CD4-positive, alpha-beta T cell (primary cell): ENCODE data around the gene CIDEB. TPM values are rescaled to one million over a fixed set of nuclear protein-coding genes. Genes with fewer than 3 reads are reported as not detected.

ENCODE experiments used
- ATAC-seq: fragments of 200-7000 bp; cut with Tn5 transposase; one replicate; pipeline ENCODE4 v1.10.0; 2022; ENCODE audit warnings: mild to moderate bottlenecking; ENCODE audit not compliant: poor library complexity
- CTCF ChIA-PET: fragments of 350-600 bp; sonication (Branson Sonifier 250); formaldehyde crosslinking; loops from one replicate; lab custom pipeline; 2021; ENCODE audit warnings: antibody characterized with exemption, inconsistent platforms; lab: Charles Lee
- POLR2A ChIA-PET: fragments of 350-600 bp; sonication (Branson Sonifier 250); formaldehyde crosslinking; loops from one replicate; lab custom pipeline; 2021; ENCODE audit warnings: antibody characterized with exemption, inconsistent platforms; lab: Charles Lee
- DNase-seq, 14 experiments: peaks; one replicate each; pipeline ENCODE4 v3.0.0-alpha.2; 2013 to 2020; ENCODE audit warnings: mixed read lengths in 2 of 14
- H3K27ac ChIP-seq, 2 donors: one replicate each; pipeline versions ENCODE4 v1.5.1 to v1.7.0; 2013; ENCODE audit warnings: low read length in 2 of 2, low read depth in 1 of 2, mild to moderate bottlenecking in 1 of 2
- H3K27me3 ChIP-seq, 2 experiments: 1 replicate in 1 of 2; 2 replicates in 1 of 2; pipeline versions ENCODE4 v1.6.1 to v1.7.0; 2013; ENCODE audit warnings: low read length in 2 of 2, control low read depth in 1 of 2, mild to moderate bottlenecking in 1 of 2, moderate library complexity in 1 of 2; ENCODE audit not compliant: insufficient read depth in 2 of 2, control insufficient read depth in 1 of 2
- H3K36me3 ChIP-seq: one replicate; pipeline ENCODE4 v1.6.1; 2013; ENCODE audit warnings: low read length, control low read depth; ENCODE audit not compliant: insufficient read depth
- H3K4me1 ChIP-seq: one replicate; pipeline ENCODE4 v1.6.1; 2013; ENCODE audit warnings: low read length, control low read depth; ENCODE audit not compliant: insufficient read depth
- H3K4me3 ChIP-seq: one replicate; pipeline ENCODE4 v1.5.1; 2013; ENCODE audit warnings: mild to moderate bottlenecking, low read length, moderate library complexity
- H3K9me3 ChIP-seq, 2 experiments: 1 replicate in 1 of 2; 2 replicates in 1 of 2; pipeline versions ENCODE4 v1.6.1 to v1.7.0; 2013; ENCODE audit warnings: low read length in 2 of 2, mild to moderate bottlenecking in 2 of 2, control low read depth in 1 of 2, moderate library complexity in 1 of 2; ENCODE audit not compliant: control insufficient read depth in 1 of 2, insufficient read depth in 1 of 2
- H3K27ac Mint-ChIP-seq: one replicate; pipeline ENCODE4 v1.8.0; 2020; ENCODE audit warnings: mixed read lengths
- H3K27me3 Mint-ChIP-seq: one replicate; pipeline ENCODE4 v1.8.0; 2021; ENCODE audit warnings: mixed read lengths
- H3K36me3 Mint-ChIP-seq: one replicate; pipeline ENCODE4 v1.8.0; 2021; ENCODE audit warnings: low read depth, mixed read lengths
- H3K4me1 Mint-ChIP-seq: one replicate; pipeline ENCODE4 v1.8.0; 2021; ENCODE audit warnings: low read depth, mixed read lengths
- H3K4me3 Mint-ChIP-seq: one replicate; pipeline ENCODE4 v1.8.0; 2020; ENCODE audit warnings: mild to moderate bottlenecking, mixed read lengths
- H3K9me3 Mint-ChIP-seq: one replicate; pipeline ENCODE4 v1.8.0; 2020; ENCODE audit warnings: mixed read lengths
- CTCF ChIP-seq: fragments of 200-600 bp; IDR thresholded peaks from one replicate; pipeline ENCODE4 v1.8.0; 2022; ENCODE audit warnings: antibody characterized with exemption, mild to moderate bottlenecking
- intact Hi-C, 2 experiments: fragments of 100-400 bp; cut with DNase I in 1 of 2; cut with micrococcal nuclease in 1 of 2; formaldehyde crosslinking; loops; one replicate each; pipeline versions ENCODE4 v1.15.1 to v1.9.0; 2023 to 2025; cut with DNase I, micrococcal nuclease
- total RNA-seq, 174 experiments: library from RNA in 2 of 174; stranded (reverse) in 2 of 174; gene quantifications; one replicate each; pipeline ENCODE4 v1.2.3 and lab custom pipeline; 2021 to 2026

The CIDEB gene
- total RNA-seq, 2 experiments from 2014 or later: 7.4 to 9.2 TPM

GRCh38 chr14:24316597-24316950, 8.8 kb upstream of the CIDEB start:
- no peak for TF ChIP-seq CTCF
- Mint-ChIP-seq H3K27me3 (peaks cover 6% of the 10 kb centered on the region), H3K9me3 (no peaks in the 10 kb centered on the region), H3K27ac (no peak overlapping the region), H3K4me1 (peaks cover 49% of the 10 kb centered on the region), H3K4me3 (no peak overlapping the region), H3K36me3 (no peaks in the 10 kb centered on the region)
- ATAC-seq (no peak), DNase-seq (no peak)
- CTCF ChIA-PET: no interaction called here
- POLR2A ChIA-PET: no interaction called here
- H3K27ac ChIP-seq: no peak overlapping the region
- intact Hi-C loops: no loop called here
- H3K4me1 ChIP-seq: peaks cover 51% of the 10 kb centered on the region
- no peaks in the 10 kb centered on the region for H3K27me3 ChIP-seq
- peaks cover 7% of the 10 kb centered on the region for H3K36me3 ChIP-seq
- H3K4me3 ChIP-seq: no peak overlapping the region
- H3K9me3 ChIP-seq: no peaks in the 10 kb centered on the region

- ATAC-seq: no peak
- peaks cover 6% of the 10 kb centered on the region for H3K27me3 Mint-ChIP-seq
- H3K27ac Mint-ChIP-seq: peak overlapping the region; percentile 76
Measured at GRCh38 chr14:24315807-24316596, 8.2 kb upstream of the CIDEB start.

GRCh38 chr14:24315243-24315806, 7.5 kb upstream of the CIDEB start:
- POLR2A ChIA-PET: no interaction called here
- Histone ChIP-seq H3K9me3 (no peaks in the 10 kb centered on the region), H3K27me3 (no peaks in the 10 kb centered on the region), H3K4me3 (no peak overlapping the region), H3K36me3 (peaks cover 7% of the 10 kb centered on the region), H3K4me1 (peaks cover 58% of the 10 kb centered on the region), H3K27ac (peak overlapping the region in 1 of 2 donors; percentile 5)
- Mint-ChIP-seq H3K36me3 (peaks cover 2% of the 10 kb centered on the region), H3K27me3 (peaks cover 5% of the 10 kb centered on the region), H3K27ac (peak overlapping the region; percentile 76), H3K4me3 (peak overlapping the region; percentile 38), H3K4me1 (peaks cover 55% of the 10 kb centered on the region), H3K9me3 (no peaks in the 10 kb centered on the region)
- intact Hi-C loops: no loop called here
- DNase-seq: no peak
- CTCF ChIA-PET: no interaction called here
- no peak for ATAC-seq
- TF ChIP-seq CTCF: no peak

More at GRCh38 chr14:24315807-24316596, 8.2 kb upstream of the CIDEB start:
- peaks cover 52% of the 10 kb centered on the region for H3K4me1 Mint-ChIP-seq
- Histone ChIP-seq H3K9me3 (no peaks in the 10 kb centered on the region), H3K27me3 (no peaks in the 10 kb centered on the region), H3K4me1 (peaks cover 55% of the 10 kb centered on the region), H3K4me3 (no peak overlapping the region), H3K27ac (no peak overlapping the region), H3K36me3 (peaks cover 7% of the 10 kb centered on the region)
- intact Hi-C loops: no loop called here
- DNase-seq: no peak
- CTCF ChIA-PET: no interaction called here
- POLR2A ChIA-PET: no interaction called here
- H3K9me3 Mint-ChIP-seq: no peaks in the 10 kb centered on the region
- TF ChIP-seq CTCF: no peak
- H3K4me3 Mint-ChIP-seq: peak overlapping the region; percentile 38
- no peaks in the 10 kb centered on the region for H3K36me3 Mint-ChIP-seq
